DMS153 treated with DMSO at 0.1 percent for 48 hours (cell line): Measurements from ENCODE around the gene DEFB121.
"Not testable (repeated sequence)": the region's sequence is repeated elsewhere in the genome, so short reads cannot be mapped to it uniquely, and the experiment has no call there.

Source experiments
- DNase-seq: peaks from one replicate; lab custom pipeline; 2025; ENCODE audit not compliant: unreplicated experiment; lab: John Stamatoyannopoulos, UW

DEFB121 gene

DNA sequence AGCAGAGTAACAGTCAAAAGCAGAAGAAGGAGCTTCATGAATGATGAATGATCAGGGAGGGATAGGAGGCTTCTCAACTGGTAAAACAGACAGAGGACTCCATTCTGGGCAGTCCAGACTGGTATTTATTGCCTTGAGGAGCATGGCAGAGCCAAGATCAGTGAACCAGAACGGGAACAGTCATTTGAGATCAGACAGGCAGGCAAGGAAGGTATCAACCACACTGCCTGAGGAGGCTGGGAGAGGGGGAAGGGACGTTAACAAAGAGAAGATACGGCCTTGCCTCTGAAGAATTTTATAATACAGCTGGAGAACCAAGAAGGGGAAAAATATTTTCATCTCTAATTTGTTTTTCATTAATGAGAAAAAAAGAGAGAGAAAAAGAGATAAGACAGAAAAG, at the start of gene DEFB121:
Gene DEFB121, minus strand, starts transcription at position 101 of the 400 bp plus-strand sequence. Its CDS starts 63 bp downstream, at position 38.
- DNase-seq = no peak

- no peak for DNase-seq
Observed at GRCh38 chr20:31454361-31454760, 48.3 kb upstream of the DEFB121 start.

DNA sequence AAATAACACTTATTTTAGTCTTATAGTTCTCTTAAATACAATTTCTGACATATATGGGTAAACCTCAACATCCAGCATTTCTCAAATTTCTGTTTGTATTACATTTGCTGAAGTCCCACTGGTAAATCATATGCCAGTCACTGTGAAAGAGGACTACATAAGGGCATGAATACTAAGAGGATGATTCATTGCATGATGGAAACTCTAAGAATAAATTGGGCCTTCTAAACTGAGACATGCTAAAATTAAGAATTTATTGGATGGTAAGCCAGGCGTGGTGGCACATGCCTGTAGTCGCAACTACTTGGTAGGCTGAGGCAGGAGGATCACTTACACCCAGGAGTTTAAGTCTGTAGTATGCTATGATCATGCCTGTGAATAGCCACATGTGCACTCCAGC, 46.6 kb upstream of the DEFB121 start:
- no peak for DNase-seq

GRCh38 chr20:31449511-31450414, 43.7 kb upstream of the DEFB121 start:
- no peak for DNase-seq

GRCh38 chr20:31446084-31446819, 40.2 kb upstream of the DEFB121 start:
- DNase-seq = no peak

GRCh38 chr20:31440012-31440659, 34.1 kb upstream of the DEFB121 start, which contains the start of gene DEFB123:
Gene DEFB123, plus strand, starts transcription at chr20:31440632. Its CDS starts 67 bp downstream, at chr20:31440699.
- DNase-seq = no peak

GRCh38 chr20:31430568-31431115, 24.6 kb upstream of the DEFB121 start:
- DNase-seq = no peak

DNA sequence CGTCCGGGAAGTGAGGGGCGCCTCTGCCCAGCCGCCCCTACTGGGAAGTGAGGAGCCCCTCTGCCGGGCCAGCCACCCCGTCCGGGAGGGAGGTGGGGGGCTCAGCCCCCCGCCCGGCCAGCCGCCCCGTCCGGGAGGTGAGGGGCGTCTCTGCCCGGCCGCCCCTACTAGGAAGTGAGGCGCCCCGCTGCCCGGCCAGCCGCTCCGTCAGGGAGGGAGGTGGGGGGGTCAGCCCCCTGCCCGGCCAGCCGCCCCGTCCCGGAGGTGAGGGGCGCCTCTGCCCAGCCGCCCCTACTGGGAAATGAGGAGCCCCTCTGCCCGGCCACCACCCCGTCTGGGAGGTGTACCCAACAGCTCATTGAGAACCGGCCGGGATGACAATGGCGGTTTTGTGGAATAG, 21.6 kb upstream of the DEFB121 start:
- DNase-seq = not testable (repeated sequence)

DNA sequence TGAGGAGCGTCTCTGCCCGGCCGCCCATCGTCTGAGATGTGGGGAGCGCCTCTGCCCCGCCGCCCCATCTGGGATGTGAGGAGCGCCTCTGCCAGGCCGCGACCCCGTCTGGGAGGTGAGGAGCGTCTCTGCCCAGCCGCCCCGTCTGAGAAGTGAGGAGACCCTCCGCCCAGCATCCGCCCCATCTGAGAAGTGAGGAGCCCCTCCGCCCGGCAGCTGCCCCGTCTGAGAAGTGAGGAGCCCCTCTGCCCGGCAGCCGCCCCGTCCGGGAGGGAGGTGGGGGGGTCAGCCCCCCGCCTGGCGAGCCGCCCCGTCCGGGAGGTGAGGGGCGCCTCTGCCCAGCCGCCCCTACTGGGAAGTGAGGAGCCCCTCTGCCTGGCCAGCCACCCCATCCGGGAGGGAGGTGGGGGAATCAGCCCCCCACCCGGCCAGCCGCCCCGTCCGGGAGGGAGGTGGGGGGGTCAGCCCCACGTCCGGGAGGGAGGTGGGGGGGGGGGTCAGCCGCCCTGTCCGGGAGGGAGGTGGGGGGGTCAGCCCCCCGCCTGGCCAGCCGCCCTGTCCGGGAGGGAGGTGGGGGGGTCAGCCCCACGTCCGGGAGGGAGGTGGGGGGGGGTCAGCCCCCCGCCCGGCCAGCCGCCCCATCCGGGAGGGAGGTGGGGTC, 21.0 kb upstream of the DEFB121 start:
- not testable (repeated sequence) for DNase-seq

DNA sequence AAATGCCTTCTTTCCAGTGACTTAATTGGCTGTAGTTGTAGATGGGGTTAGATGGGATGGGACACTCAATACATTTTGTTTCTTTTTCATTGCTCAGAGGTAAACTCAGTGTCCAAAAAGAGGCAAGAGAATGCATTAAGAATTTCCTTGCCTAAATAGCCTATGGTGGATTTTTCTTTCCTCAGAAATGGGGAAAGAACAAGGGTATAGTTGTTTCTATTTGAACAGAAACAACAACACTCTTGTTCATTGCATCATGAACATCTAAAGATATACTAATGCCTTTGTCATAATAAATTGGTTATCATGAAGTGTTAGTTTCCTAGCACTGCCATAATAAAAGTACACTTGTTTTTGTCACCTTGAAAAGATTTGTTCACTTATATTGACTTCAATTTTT, 19.8 kb upstream of the DEFB121 start:
- no peak for DNase-seq

- DNase-seq = no peak
Observed at GRCh38 chr20:31418307-31418706, 12.3 kb upstream of the DEFB121 start.

- DNase-seq = no peak
Observed at GRCh38 chr20:31415653-31416052, 9.6 kb upstream of the DEFB121 start.

DNA sequence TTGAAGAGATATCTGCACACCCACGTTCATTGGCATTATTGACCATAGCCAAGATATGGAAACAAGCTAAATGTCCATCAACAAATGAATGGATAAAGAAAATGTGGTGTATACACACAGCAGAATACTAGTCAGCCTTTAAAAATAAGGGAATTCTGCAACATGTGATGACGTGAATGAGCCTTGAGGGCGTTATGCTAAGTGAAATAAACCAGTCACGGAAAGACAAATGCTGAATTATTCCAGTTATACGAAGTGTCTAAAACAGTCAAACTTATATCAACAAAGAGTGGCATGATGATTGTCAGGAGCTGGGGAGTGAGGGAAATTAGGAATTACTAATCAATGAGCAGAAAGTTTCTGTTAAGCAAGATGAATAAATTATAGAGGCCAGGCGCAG, 8.4 kb upstream of the DEFB121 start:
- no peak for DNase-seq

DNA sequence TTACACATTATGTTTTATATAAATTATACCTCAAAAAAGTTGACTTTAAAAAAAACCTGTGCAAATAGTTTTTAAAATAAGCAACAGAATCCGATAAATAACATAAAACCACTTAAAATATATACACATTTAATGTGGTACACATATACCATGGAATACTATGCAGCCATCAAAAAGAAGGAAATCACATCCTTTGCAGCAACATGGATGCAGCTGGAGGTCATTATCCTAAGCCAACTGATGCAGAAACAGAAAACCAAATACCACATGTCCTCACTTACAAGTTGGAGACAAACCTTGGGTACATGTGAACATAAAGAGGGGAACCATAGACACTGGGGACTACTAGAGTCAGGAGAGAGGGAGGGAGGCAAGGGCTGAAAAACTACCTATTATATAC, 4.0 kb upstream of the DEFB121 start:
- DNase-seq = no peak

DNA sequence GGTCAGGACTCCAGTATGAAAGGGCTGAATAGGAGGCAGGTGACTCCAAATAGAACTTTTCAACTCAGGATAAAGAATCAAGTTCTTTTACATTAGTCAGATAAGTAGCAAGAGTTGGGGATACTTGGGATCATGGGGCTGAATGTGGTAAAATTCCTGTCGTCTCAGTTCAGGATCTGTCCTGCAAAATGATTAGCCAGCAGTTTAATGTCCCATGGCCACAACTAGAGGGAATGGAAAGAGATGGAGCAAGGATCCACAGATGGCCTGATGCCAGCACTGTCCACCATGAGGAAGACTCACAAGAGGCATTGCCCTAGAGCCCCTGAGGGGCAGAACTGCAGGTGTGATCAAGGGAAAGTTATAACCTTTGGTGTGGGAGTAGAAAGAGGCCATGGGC, 2.1 kb downstream of the DEFB121 start:
- DNase-seq = no peak

DNA sequence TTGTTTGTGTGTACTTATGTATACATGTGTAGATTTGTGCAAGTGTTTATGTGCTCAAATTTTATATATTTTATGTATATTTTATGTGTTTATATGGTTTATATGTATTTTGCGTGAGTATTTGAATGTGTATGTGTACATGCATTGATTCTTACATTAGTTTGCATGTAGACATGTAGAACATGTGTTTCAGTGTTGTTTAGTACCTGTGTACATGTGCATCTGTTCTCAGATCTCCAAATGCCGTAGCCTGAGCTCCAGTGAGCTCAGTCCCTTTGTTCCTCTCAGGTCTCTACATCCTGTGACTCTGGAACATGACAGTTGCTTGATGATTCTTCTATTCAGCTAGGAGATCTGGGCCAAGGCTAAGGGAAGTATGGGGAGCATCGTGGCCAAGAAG, 11.1 kb downstream of the DEFB121 start:
- DNase-seq = no peak

DNA sequence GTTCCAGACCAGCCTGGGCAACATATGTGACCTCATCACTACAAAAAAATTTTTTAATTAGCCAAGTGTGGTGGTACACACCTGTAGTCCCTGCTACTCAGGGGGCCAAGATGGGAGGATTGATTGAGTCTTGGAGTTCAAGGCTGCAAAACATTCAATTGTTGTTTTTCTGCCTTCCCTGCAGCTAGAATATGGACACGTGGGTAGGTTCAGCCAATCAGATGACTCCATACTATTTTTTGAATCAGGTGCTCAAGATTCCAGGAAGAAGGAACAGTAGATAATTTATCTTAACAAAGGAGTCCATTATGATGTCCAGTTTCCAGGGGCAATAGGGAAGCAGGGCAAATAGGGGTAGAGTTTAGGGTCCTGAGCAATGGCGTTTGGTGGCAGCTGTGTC, 13.2 kb downstream of the DEFB121 start:
- DNase-seq = no peak

DNA sequence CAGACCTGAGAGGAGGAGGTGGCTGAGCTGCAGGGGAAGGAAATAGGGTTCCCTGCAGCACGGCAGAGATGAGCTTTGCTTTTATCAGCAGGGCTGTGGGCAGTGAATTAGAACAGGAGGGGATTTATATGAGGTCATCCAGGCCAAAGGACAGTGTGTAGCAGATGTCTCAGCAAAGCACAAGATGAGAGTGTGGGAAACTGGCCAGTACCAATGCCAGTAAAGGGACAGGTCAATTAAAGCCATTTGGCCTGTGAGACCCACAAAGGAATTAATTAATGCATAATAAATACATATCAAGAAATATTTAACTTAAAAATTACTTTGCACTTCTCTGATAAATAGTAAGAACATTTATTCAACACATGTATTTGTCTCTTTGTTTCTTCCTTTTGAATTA, 15.5 kb downstream of the DEFB121 start, which contains the start of gene DEFB119:
Gene DEFB119, minus strand, starts transcription at position 101 of the 400 bp plus-strand sequence. CDS start 107 bp downstream, outside the sequence.
- DNase-seq = no peak

DNA sequence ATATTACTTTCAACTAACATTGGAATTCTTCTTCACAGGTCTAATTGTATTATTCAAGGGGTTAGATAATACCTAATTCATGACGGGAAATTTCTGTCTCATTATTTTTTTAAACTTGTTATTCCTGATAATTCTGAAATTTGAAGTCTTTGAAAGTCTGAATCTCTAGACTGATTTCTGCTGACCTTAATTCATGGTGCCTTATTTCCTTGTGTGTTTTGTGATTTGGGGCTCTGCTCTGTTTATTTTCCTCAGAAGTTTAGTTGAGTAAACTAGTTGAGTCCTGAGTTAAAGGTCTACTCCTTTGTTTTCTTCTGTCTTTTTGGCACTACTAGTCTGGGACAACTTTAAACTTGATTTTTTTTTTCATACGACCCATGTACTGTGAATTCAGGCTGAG, 31.7 kb downstream of the DEFB121 start:
- no peak for DNase-seq

GRCh38 chr20:31368301-31368700, 37.7 kb downstream of the DEFB121 start, which contains the start of gene DEFB118:
Gene DEFB118, plus strand, starts transcription at chr20:31368601. Its CDS starts 50 bp downstream, at chr20:31368651.
- no peak for DNase-seq
